GM19351 (cell line): ENCODE data around the gene TMED8.

Experiments used
- ATAC-seq: cut with Tn5 transposase; IDR thresholded peaks from one replicate; pipeline ENCODE4 v1.9.1; 2021; ENCODE audit warnings: mild to moderate bottlenecking, moderate library complexity; ENCODE audit not compliant: unreplicated experiment

The TMED8 gene

DNA sequence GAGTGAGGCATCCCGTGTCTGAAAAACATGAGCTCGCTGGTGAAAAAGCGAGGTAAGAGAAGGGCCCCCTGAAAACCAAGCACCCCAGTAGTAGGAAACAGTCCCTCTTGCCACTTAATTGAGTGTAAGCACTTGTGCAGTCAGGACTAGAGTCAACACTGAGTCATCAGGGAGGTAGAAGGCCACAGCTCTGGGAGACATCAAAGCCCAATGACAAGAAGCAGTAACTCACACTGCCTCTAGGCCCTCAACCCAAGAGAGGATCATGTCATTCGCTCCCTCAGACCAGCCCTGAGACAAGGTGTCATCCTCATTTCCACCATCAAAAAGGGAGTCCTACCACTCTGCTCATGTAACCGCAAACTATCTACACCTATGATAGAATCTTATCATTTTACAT lies 74.0 kb downstream of the TMED8 start:
- no peak for ATAC-seq

- ATAC-seq: peak; percentile 81
These were observed 75.8 kb downstream of the TMED8 start for GRCh38 chr14:77301103-77301502.

DNA sequence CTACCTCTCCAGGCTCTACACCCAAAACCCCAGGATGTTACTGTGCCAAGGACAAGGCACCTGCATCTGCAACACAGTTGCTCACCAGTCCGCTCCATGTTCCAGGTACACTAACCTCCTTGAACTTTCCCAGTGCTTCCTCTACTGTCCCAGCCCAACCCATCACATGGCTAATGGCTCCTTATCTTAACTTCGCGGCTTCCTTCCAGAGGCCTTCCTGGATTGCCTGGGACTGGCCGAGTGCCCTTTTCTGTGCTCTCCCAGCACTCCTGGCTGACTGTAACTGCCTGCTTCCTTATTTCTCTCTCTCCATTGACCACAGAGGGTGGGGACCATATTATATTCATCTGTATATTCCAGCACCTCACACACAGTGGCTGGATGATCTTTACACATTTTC lies 77.1 kb downstream of the TMED8 start:
- ATAC-seq: no peak

- ATAC-seq: no peak
These were observed 80.0 kb downstream of the TMED8 start for GRCh38 chr14:77296906-77297305.

GRCh38 chr14:77296155-77296554 lies 80.7 kb downstream of the TMED8 start:
- ATAC-seq: no peak

GRCh38 chr14:77290705-77291104 lies 86.2 kb downstream of the TMED8 start:
- ATAC-seq: no peak

GRCh38 chr14:77286576-77286975 lies 90.3 kb downstream of the TMED8 start:
- ATAC-seq: no peak
